GM12878 (cell line): ENCODE data around the gene DARS1. TPM values are rescaled to one million over a fixed set of nuclear protein-coding genes. Genes with fewer than 3 reads are reported as not detected.

Source experiments
- ATAC-seq: fragments of 200-7000 bp; cut with Tn5 transposase; 3 replicates; pipeline ENCODE4 v1.9.1; 2020; ENCODE audit warnings: mild to moderate bottlenecking, moderate library complexity
- BruUV-seq: library from RNA; stranded (reverse); fragments of 400-500 nt; replicated peaks from 2 replicates; lab custom pipeline; 2021; lab: Mats Ljungman, UMichigan
- CTCF ChIA-PET: fragments of 300-600 bp; sonication (Branson Sonifier 250); formaldehyde crosslinking; extraction: SDS; loops from one replicate; lab custom pipeline; 2021; ENCODE audit warnings: inconsistent platforms; lab: Yijun Ruan, JAX
- POLR2A ChIA-PET: fragments of 350-600 bp; formaldehyde crosslinking; extraction: SDS; loops from one replicate; lab custom pipeline; 2021; ENCODE audit warnings: inconsistent platforms; lab: Charles Lee
- RAD21 ChIA-PET: fragments of 300-600 bp; sonication (Branson Sonifier 250); formaldehyde crosslinking; loops from one replicate; lab custom pipeline; 2023; ENCODE audit warnings: antibody characterized with exemption; ENCODE audit not compliant: unreplicated experiment; lab: Charles Lee
- SMC1A ChIA-PET: fragments of 300-600 bp; sonication (Branson Sonifier 250); formaldehyde crosslinking; loops from one replicate; lab custom pipeline; 2023; ENCODE audit not compliant: unreplicated experiment, uncharacterized antibody; lab: Charles Lee
- DNase-seq: peaks from one replicate; pipeline ENCODE4 v3.0.0-alpha.2; 2011; ENCODE audit warnings: low read depth, low spot score
- FAIRE-seq: peaks from 3 replicates; lab custom pipeline; 2011; peaks lifted over from hg19 to GRCh38; lab: Jason Lieb, UNC
- H2AFZ ChIP-seq: 2 replicates; pipeline ENCODE4 v1.6.0; 2011; ENCODE audit warnings: low read depth, low read length, control low read depth; ENCODE audit not compliant: control insufficient read depth
- H3K27ac ChIP-seq: 2 replicates; pipeline ENCODE4 v1.5.1; 2011; ENCODE audit warnings: control low read depth; ENCODE audit not compliant: control insufficient read depth, insufficient read depth
- H3K27me3 ChIP-seq, 2 experiments: replicated peaks in 1 of 2; 2 replicates each; pipeline versions ENCODE4 v1.6.0 to v1.6.1; 2011; ENCODE audit warnings: low read length in 1 of 2; ENCODE audit not compliant: control insufficient read depth in 2 of 2, insufficient read depth in 2 of 2
- H3K36me3 ChIP-seq, 2 experiments: 2 replicates each; pipeline ENCODE4 v1.5.1; 2011; ENCODE audit warnings: low read length in 1 of 2; ENCODE audit not compliant: control insufficient read depth in 2 of 2, insufficient read depth in 2 of 2
- H3K4me1 ChIP-seq: 2 replicates; pipeline ENCODE4 v1.6.1; 2011; ENCODE audit warnings: mild to moderate bottlenecking, low read length, moderate library complexity, mixed read lengths; ENCODE audit not compliant: control insufficient read depth, insufficient read depth
- H3K4me2 ChIP-seq: 2 replicates; pipeline ENCODE4 v1.6.0; 2011; ENCODE audit warnings: control low read depth; ENCODE audit not compliant: control insufficient read depth, insufficient read depth
- H3K4me3 ChIP-seq: fragments of 200-600 bp; sonication (generic); 2 replicates; pipeline ENCODE4 v1.5.1; 2016
- H3K79me2 ChIP-seq: 2 replicates; pipeline ENCODE4 v1.6.0; 2011; ENCODE audit warnings: low read length; ENCODE audit not compliant: control insufficient read depth, insufficient read depth
- H3K9ac ChIP-seq: 2 replicates; pipeline ENCODE4 v1.8.0; 2011; ENCODE audit warnings: low read length, control low read depth, mixed read lengths; ENCODE audit not compliant: control insufficient read depth, insufficient read depth
- H3K9me3 ChIP-seq: replicated peaks from 3 replicates; pipeline ENCODE4 v1.5.1; 2011; ENCODE audit warnings: mild to moderate bottlenecking, low read length; ENCODE audit not compliant: control insufficient read depth, insufficient read depth
- H4K20me1 ChIP-seq: 2 replicates; pipeline ENCODE4 v1.6.0; 2011; ENCODE audit not compliant: control insufficient read depth, insufficient read depth
- ATF7 ChIP-seq: fragments of 450-650 bp; IDR thresholded peaks from 2 replicates; pipeline ENCODE4 v1.6.1; 2016; ENCODE audit warnings: low read depth, mild to moderate bottlenecking
- ESRRA ChIP-seq: IDR thresholded peaks from 2 replicates; pipeline ENCODE4 v1.6.1; 2012; ENCODE audit warnings: mild to moderate bottlenecking, low read length, improper control_type of control experiment
- KAT2A ChIP-seq: conservative IDR thresholded peaks from 2 replicates; pipeline ENCODE4 v1.6.1; 2011; ENCODE audit warnings: low read depth, low read length; ENCODE audit not compliant: control insufficient read depth
- TBL1XR1 ChIP-seq: IDR thresholded peaks from 2 replicates; pipeline ENCODE4 v1.6.1; 2012; ENCODE audit warnings: low read depth, low read length, improper control_type of control experiment
- WRNIP1 ChIP-seq: IDR thresholded peaks from 2 replicates; pipeline ENCODE4 v1.6.1; 2011; ENCODE audit warnings: low read depth, low read length, improper control_type of control experiment, borderline replicate concordance
- YBX1 ChIP-seq: fragments of 450-650 bp; IDR thresholded peaks from 2 replicates; pipeline ENCODE4 v1.6.1; 2016; ENCODE audit warnings: antibody characterized with exemption
- in situ Hi-C: fragments of 300-500 bp; cut with MboI; formaldehyde crosslinking; loops from 9 replicates; pipeline ENCODE4 v1.14.3; 2018; ENCODE audit warnings: mixed read lengths
- intact Hi-C: fragments of 100-400 bp; cut with micrococcal nuclease; formaldehyde crosslinking; loops from one replicate; pipeline ENCODE4 v1.14.2; 2022; ENCODE audit not compliant: unreplicated experiment
- polyA plus RNA-seq, 11 experiments: library from polyadenylated mRNA; depleted of rRNA in 4 of 11; unstranded in 6 of 11; stranded (reverse) in 5 of 11; fragments of >200 nt; fragmentation: Nextera tagmentation in 4 of 11; fragmentation: Illumina TruSeq in 1 of 11; extraction: Ambion mirVana in 4 of 11; extraction: Trizol in 1 of 11; gene quantifications; 1 replicate in 1 of 11; 2 replicates in 10 of 11; pipeline versions ENCODE4 v1.2.1 to v1.2.3, GENCODE V29; 2011 to 2016; ENCODE audit warnings: inconsistent platforms in 2 of 11, missing spikeins in 2 of 11, low read depth in 1 of 11
- total RNA-seq, 4 experiments: library from RNA; depleted of rRNA in 3 of 4; stranded (reverse); fragments of >200 nt in 3 of 4; fragmentation: Illumina TruSeq in 1 of 4; extraction: Trizol in 1 of 4; gene quantifications; 2 replicates each; pipeline versions ENCODE4 v1.2.1 to v1.2.3, GENCODE V29; 2013 to 2021
- TF ChIP-seq, protein P1 (sequence below): IDR thresholded peaks from 2 replicates; pipeline ENCODE4 v1.6.1; 2012; ENCODE audit warnings: low read depth, low read length, improper control_type of control experiment
- TF ChIP-seq, protein P2 (sequence below): fragments of 150-350 bp; IDR thresholded peaks from 2 replicates; pipeline ENCODE4 v1.6.1; 2016; ENCODE audit warnings: low read depth, low read length

The DARS1 gene
- total and polyA plus RNA-seq, 10 of the 15 experiments (the other 5 are each of a cell fraction or from before 2014, with no cell fraction given) = 91.0 to 387 (median 137) TPM

DNA sequence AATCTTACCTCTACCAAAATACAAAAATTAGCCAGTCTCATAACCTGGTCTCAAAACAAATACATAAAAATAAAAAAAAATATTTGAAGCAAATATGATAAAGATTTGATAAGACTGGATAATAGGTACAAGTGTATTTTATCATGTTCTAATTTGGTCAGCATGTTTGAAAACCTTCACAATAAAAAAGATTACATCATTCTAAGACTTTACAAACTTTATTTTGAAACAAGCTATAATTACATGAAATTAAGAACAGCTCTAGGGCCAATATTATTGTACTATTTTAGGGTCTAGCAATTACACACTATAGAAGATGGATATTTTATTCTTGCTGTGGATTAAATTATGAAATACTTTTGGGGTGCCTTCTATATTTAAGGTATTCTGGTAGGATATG is 79.7 kb downstream of the DARS1 start:
- no peaks in the 10 kb centered on the region for H3K9me3 ChIP-seq
- no peak overlapping the region for H3K4me2 ChIP-seq
- SMC1A ChIA-PET = interaction anchor here (1.3 to 1.4 kb wide), 3 partner anchors 13 to 479 kb away, joined by 4 to 5 read pairs (median 4); no protein-coding TSS in a partner anchor
- no peaks in the 10 kb centered on the region for H3K4me1 ChIP-seq
- TF ChIP-seq, protein P1, sequence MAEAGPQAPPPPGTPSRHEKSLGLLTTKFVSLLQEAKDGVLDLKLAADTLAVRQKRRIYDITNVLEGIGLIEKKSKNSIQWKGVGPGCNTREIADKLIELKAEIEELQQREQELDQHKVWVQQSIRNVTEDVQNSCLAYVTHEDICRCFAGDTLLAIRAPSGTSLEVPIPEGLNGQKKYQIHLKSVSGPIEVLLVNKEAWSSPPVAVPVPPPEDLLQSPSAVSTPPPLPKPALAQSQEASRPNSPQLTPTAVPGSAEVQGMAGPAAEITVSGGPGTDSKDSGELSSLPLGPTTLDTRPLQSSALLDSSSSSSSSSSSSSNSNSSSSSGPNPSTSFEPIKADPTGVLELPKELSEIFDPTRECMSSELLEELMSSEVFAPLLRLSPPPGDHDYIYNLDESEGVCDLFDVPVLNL = no peak
- TF ChIP-seq ESRRA (no peak), YBX1 (no peak), WRNIP1 (no peak), TBL1XR1 (no peak), ATF7 (0 out of 2 replicates have a peak, but pooled peaks have one; percentile 25), KAT2A (no peak)
- TF ChIP-seq, protein P2, sequence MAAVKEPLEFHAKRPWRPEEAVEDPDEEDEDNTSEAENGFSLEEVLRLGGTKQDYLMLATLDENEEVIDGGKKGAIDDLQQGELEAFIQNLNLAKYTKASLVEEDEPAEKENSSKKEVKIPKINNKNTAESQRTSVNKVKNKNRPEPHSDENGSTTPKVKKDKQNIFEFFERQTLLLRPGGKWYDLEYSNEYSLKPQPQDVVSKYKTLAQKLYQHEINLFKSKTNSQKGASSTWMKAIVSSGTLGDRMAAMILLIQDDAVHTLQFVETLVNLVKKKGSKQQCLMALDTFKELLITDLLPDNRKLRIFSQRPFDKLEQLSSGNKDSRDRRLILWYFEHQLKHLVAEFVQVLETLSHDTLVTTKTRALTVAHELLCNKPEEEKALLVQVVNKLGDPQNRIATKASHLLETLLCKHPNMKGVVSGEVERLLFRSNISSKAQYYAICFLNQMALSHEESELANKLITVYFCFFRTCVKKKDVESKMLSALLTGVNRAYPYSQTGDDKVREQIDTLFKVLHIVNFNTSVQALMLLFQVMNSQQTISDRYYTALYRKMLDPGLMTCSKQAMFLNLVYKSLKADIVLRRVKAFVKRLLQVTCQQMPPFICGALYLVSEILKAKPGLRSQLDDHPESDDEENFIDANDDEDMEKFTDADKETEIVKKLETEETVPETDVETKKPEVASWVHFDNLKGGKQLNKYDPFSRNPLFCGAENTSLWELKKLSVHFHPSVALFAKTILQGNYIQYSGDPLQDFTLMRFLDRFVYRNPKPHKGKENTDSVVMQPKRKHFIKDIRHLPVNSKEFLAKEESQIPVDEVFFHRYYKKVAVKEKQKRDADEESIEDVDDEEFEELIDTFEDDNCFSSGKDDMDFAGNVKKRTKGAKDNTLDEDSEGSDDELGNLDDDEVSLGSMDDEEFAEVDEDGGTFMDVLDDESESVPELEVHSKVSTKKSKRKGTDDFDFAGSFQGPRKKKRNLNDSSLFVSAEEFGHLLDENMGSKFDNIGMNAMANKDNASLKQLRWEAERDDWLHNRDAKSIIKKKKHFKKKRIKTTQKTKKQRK = no peak
- TF ChIP-seq, all 136 proteins: peak for 1
- H3K4me3 ChIP-seq = no peak overlapping the region
- no peak overlapping the region for H3K27ac ChIP-seq
- H2AFZ ChIP-seq = no peak overlapping the region
- ChIA-PET POLR2A (no interaction called here), RAD21 (interaction anchor here (1.0 to 1.3 kb wide), 3 partner anchors 8 to 480 kb away, joined by 3 to 4 read pairs (median 3); no protein-coding TSS in a partner anchor), CTCF (interaction anchor here (1.5 kb wide), 1 partner anchor 13 kb away, joined by 3 read pairs; no protein-coding TSS in a partner anchor)
- H3K9ac ChIP-seq = no peak overlapping the region
- H4K20me1 ChIP-seq = no peaks in the 10 kb centered on the region
- no peak for FAIRE-seq
- H3K36me3 ChIP-seq = peaks cover 0 to 16% of the 10 kb centered on the region in 2 experiments; a peak in 2 of 4 replicates
- no peak for DNase-seq
- ATAC-seq = no peak
- no peaks in the 10 kb centered on the region for H3K27me3 ChIP-seq
- intact Hi-C loops (no loop called here), in situ Hi-C loops (loop anchor here (25.0 kb wide), 1 partner anchor 1932 kb away; no protein-coding TSS in a partner anchor)
- BruUV-seq = no TSS peak
- H3K79me2 ChIP-seq = no peaks in the 10 kb centered on the region
